Neural crest cell (in vitro differentiated cells): ENCODE data around the gene OSBPL6. TPM values are rescaled to one million over a fixed set of nuclear protein-coding genes. Genes with fewer than 3 reads are reported as not detected.
"Not testable (repeated sequence)": the region's sequence is repeated elsewhere in the genome, so short reads cannot be mapped to it uniquely, and the experiment has no call there.

Experiments used
- DNase-seq: peaks from one replicate; pipeline ENCODE4 v3.0.0; 2021; ENCODE audit warnings: low read depth, mixed read lengths, low spot score
- H3K27ac Mint-ChIP-seq: one replicate; pipeline ENCODE4 v1.8.0; 2021; ENCODE audit warnings: mild to moderate bottlenecking, mixed read lengths; ENCODE audit not compliant: unreplicated experiment
- H3K27me3 Mint-ChIP-seq: 2 replicates; pipeline ENCODE4 v1.8.0; 2021; ENCODE audit warnings: low read depth, mild to moderate bottlenecking, mixed read lengths
- H3K36me3 Mint-ChIP-seq: 2 replicates; pipeline ENCODE4 v1.8.0; 2021; ENCODE audit warnings: low read depth, mild to moderate bottlenecking, mixed read lengths
- H3K4me1 Mint-ChIP-seq: 2 replicates; pipeline ENCODE4 v1.8.0; 2021; ENCODE audit warnings: mixed read lengths
- H3K4me3 Mint-ChIP-seq: one replicate; pipeline ENCODE4 v1.8.0; 2021; ENCODE audit warnings: mild to moderate bottlenecking, mixed read lengths
- H3K9me3 Mint-ChIP-seq: 2 replicates; pipeline ENCODE4 v1.8.0; 2021; ENCODE audit warnings: mixed read lengths
- total RNA-seq: library from RNA; stranded (reverse); gene quantifications from 2 replicates; pipeline ENCODE4 v1.2.1, GENCODE V29; 2021
- TF ChIP-seq, protein P1 (sequence below): fragments of 200-600 bp; sonication (generic); conservative IDR thresholded peaks from 2 replicates; pipeline ENCODE4 v1.5.0; 2021; ENCODE audit warnings: antibody characterized with exemption, mild to moderate bottlenecking

OSBPL6 gene
- total RNA-seq, 1 donor from 2014 or later = 10.8 TPM

DNA sequence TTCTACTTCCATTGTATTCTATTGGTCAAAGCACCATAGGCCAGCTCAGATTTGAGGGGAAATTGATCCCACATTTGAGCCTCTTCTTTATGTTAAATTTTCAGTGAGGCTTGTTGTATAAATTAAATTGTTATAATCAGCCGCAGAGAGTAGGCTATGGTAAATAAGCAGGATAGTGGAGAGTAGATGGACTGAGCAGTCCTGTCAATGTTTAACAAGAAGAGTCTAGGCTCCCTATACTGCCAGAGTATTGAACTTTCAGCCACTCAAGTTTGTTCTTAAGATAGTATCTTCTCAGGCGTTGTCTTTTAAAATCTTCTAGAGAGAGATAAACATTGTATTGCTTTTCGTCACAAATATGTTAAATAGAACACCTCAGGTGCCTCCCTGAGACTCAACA is 155.7 kb downstream of the OSBPL6 start:
- H3K9me3 Mint-ChIP-seq = peaks cover 8% of the 10 kb centered on the region
- H3K4me3 Mint-ChIP-seq = no peak overlapping the region
- no peaks in the 10 kb centered on the region for H3K27me3 Mint-ChIP-seq
- DNase-seq = no peak
- H3K4me1 Mint-ChIP-seq = no peaks in the 10 kb centered on the region
- no peak overlapping the region for H3K27ac Mint-ChIP-seq
- TF ChIP-seq, protein P1, sequence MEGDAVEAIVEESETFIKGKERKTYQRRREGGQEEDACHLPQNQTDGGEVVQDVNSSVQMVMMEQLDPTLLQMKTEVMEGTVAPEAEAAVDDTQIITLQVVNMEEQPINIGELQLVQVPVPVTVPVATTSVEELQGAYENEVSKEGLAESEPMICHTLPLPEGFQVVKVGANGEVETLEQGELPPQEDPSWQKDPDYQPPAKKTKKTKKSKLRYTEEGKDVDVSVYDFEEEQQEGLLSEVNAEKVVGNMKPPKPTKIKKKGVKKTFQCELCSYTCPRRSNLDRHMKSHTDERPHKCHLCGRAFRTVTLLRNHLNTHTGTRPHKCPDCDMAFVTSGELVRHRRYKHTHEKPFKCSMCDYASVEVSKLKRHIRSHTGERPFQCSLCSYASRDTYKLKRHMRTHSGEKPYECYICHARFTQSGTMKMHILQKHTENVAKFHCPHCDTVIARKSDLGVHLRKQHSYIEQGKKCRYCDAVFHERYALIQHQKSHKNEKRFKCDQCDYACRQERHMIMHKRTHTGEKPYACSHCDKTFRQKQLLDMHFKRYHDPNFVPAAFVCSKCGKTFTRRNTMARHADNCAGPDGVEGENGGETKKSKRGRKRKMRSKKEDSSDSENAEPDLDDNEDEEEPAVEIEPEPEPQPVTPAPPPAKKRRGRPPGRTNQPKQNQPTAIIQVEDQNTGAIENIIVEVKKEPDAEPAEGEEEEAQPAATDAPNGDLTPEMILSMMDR = no peak
- H3K36me3 Mint-ChIP-seq = peaks cover 32% of the 10 kb centered on the region

DNA sequence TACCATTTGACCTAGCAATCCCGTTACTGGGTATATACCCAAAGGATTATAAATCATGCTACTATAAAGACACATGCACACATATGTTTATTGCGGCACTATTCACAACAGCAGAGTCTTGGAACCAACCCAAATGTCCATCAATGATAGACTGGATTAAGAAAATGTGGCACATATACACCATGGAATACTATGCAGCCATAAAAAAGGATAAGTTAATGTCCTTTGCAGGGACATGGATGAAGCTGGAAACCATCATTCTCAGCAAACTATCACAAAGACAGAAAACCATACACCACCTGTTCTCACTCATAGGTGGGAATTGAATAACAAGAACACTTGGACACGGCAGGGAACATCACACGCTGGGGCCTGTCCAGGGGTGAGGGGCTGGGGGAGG is 163.4 kb downstream of the OSBPL6 start:
- not testable (repeated sequence) for H3K27ac Mint-ChIP-seq, H3K4me3 Mint-ChIP-seq, H3K4me1 Mint-ChIP-seq, DNase-seq, H3K27me3 Mint-ChIP-seq
- peaks cover 39% of the 10 kb centered on the region for H3K36me3 Mint-ChIP-seq
- H3K9me3 Mint-ChIP-seq = peaks cover 22% of the 10 kb centered on the region

DNA sequence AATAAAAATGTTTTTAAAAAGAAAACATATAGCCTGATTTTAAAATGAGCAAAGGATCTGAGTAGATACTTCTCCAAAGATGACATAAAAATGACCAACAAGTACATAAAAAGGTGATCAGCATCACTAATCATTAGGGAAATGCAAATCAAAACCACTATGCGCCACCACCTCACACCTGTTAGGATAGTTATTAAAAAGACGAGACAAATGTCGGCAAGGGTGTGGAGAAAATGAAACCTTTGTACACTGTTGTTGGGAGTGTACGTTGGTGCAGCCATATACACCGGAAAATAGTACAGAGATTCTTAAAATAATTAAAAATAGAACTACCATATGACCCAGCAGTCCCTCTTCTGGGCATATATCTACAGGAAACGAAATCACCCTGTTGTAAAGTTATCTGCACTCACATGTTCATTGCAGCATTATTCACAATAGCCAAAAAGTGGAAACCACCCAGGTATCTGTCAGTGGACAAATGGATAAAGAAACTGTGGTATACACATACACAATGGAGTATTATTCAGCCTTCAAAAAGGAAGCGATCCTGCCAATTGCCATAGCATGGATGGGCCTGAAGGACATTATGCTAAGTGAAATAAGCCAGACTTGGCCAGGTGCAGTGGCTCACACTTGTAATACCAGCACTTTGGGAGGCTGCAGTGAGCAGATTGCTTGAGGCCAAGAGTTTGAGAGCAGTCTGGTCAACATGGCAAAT is 165.0 kb downstream of the OSBPL6 start:
- no peaks in the 10 kb centered on the region for H3K27me3 Mint-ChIP-seq
- H3K9me3 Mint-ChIP-seq = peaks cover 19% of the 10 kb centered on the region
- no peak overlapping the region for H3K27ac Mint-ChIP-seq
- no peak overlapping the region for H3K4me3 Mint-ChIP-seq
- TF ChIP-seq, protein P1 = no peak
- no peak for DNase-seq
- peaks cover 26% of the 10 kb centered on the region for H3K36me3 Mint-ChIP-seq
- H3K4me1 Mint-ChIP-seq = no peaks in the 10 kb centered on the region

DNA sequence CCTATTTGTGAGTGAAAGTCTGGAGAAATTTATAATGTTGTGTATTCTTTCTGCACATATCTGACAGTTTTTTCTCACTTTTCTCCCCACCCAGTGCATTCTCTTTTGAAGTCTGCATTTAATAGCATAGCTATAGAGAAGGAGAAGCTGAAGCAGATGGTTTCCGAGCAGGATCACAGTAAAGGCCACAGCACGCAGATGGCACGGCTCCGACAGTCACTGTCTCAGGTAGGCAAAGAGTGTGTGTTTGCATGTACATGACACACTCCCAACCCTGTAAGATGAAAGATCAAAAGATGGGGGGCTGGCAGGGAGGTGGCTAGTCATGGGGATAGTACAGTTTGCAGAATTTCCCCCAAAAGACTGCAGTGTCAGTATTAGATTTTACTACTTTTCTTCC is 167.3 kb downstream of the OSBPL6 start:
- TF ChIP-seq, protein P1 = no peak
- Mint-ChIP-seq H3K36me3 (peaks cover 13% of the 10 kb centered on the region), H3K4me1 (no peaks in the 10 kb centered on the region), H3K4me3 (no peak overlapping the region), H3K27me3 (no peaks in the 10 kb centered on the region), H3K9me3 (peaks cover 6% of the 10 kb centered on the region), H3K27ac (no peak overlapping the region)
- DNase-seq = no peak

DNA sequence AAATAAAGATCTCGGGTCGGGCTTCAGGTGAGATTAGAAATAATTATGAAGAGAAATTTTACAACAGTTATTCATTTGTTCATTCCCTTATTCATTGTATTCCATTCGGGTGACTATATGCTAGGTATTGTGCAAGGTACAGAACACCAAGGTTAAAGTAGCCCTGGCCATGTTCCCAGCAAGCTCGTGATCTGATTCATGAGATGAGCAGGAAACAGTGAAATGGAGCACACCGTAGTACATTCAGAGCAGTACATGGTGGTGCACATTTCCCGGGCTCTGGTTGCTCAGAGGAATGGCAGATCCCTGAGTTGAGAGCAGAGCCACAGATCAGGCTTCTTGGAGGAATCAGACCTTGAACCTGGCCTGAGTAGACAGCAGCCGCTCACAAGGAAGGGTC is 168.9 kb downstream of the OSBPL6 start:
- Mint-ChIP-seq H3K9me3 (no peaks in the 10 kb centered on the region), H3K27me3 (no peaks in the 10 kb centered on the region), H3K4me1 (no peaks in the 10 kb centered on the region), H3K4me3 (no peak overlapping the region), H3K27ac (no peak overlapping the region), H3K36me3 (peaks cover 5% of the 10 kb centered on the region)
- no peak for DNase-seq
- TF ChIP-seq, protein P1 = no peak

DNA sequence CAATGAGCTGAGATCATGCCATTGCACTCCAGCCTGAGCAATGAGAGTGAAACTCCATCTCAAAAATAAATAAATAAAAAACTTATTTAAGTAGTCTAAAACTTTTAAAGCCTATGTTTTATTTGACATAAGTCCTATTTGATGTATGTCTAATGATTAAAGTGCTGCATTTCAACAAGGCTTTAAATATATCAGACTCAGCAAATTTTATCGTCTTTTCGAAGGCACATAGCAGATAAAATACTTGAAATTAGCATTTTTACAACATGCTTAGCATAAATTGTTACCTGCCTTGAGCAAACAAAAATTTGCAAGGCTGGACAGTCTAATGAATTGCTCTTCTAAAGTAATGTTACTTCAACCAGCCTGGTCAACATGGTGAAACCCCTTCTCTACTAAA is 170.8 kb downstream of the OSBPL6 start:
- H3K4me1 Mint-ChIP-seq = no peaks in the 10 kb centered on the region
- no peak overlapping the region for H3K27ac Mint-ChIP-seq
- no peaks in the 10 kb centered on the region for H3K9me3 Mint-ChIP-seq
- DNase-seq = no peak
- no peak overlapping the region for H3K4me3 Mint-ChIP-seq
- TF ChIP-seq, protein P1 = no peak
- H3K36me3 Mint-ChIP-seq = no peaks in the 10 kb centered on the region
- H3K27me3 Mint-ChIP-seq = no peaks in the 10 kb centered on the region
